Mesothelial cell of epicardium (in vitro differentiated cells): ENCODE measurements around the gene MAD1L1. TPM values are rescaled to one million over a fixed set of nuclear protein-coding genes. Genes with fewer than 3 reads are reported as not detected.

Experiments
- DNase-seq, 2 experiments: peaks; one replicate each; pipeline ENCODE4 v3.0.0; 2021; ENCODE audit warnings: low spot score in 2 of 2; ENCODE audit not compliant: unreplicated experiment in 2 of 2
- H3K27ac Mint-ChIP-seq: 2 replicates; pipeline ENCODE4 v1.8.0; 2021; ENCODE audit warnings: mixed read lengths
- H3K27me3 Mint-ChIP-seq: 2 replicates; pipeline ENCODE4 v1.8.0; 2021; ENCODE audit warnings: low read depth, mixed read lengths
- H3K36me3 Mint-ChIP-seq: 2 replicates; pipeline ENCODE4 v1.8.0; 2021; ENCODE audit warnings: mixed read lengths
- H3K4me1 Mint-ChIP-seq: 2 replicates; pipeline ENCODE4 v1.8.0; 2021; ENCODE audit warnings: mixed read lengths
- H3K4me3 Mint-ChIP-seq: 2 replicates; pipeline ENCODE4 v1.8.0; 2021; ENCODE audit warnings: mild to moderate bottlenecking, moderate library complexity, mixed read lengths
- H3K9me3 Mint-ChIP-seq: 2 replicates; pipeline ENCODE4 v1.8.0; 2021; ENCODE audit warnings: mixed read lengths
- total RNA-seq: library from RNA; stranded (reverse); gene quantifications from 3 replicates; pipeline ENCODE4 v1.2.1, GENCODE V29; 2021
- TF ChIP-seq, protein P1 (sequence below): fragments of 200-600 bp; sonication (generic); IDR thresholded peaks from one replicate; pipeline ENCODE4 v1.5.0; 2021; ENCODE audit warnings: antibody characterized with exemption; ENCODE audit not compliant: unreplicated experiment

MAD1L1 gene
- total RNA-seq, 1 donor from 2014 or later: 45.0 TPM

DNA sequence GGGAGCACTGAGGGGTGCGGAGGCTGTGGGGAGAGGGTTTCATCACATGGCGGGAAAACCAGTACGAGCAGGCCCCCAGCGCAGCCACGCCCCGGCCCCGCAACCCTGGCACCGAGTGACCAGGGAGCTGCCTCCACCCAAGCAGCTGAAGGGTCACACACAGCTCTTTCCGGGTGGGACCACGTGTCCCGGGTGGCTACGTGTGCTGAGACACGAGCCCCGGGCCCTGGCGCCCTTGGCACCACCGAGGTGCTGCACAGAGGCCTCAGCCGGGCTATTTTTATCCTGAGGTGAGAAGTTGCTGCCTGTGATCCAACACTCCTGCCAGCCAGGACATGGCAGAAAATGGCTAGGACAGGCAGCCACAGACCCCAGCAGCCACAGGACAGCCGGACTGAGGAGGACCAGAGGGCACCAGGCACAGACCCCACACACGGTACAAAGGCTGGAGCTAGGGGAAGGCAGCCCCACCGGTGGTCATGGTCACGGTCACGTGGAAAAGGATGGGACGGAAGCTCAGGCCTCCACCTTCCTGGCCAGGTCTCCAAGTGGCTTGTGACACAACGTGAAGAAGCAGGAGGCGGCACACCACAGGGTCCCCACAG is 223.7 kb downstream of the MAD1L1 start:
- H3K4me1 Mint-ChIP-seq: peaks cover 19% of the 10 kb centered on the region
- DNase-seq: peak in 1 of 2 experiments; percentile 9

DNA sequence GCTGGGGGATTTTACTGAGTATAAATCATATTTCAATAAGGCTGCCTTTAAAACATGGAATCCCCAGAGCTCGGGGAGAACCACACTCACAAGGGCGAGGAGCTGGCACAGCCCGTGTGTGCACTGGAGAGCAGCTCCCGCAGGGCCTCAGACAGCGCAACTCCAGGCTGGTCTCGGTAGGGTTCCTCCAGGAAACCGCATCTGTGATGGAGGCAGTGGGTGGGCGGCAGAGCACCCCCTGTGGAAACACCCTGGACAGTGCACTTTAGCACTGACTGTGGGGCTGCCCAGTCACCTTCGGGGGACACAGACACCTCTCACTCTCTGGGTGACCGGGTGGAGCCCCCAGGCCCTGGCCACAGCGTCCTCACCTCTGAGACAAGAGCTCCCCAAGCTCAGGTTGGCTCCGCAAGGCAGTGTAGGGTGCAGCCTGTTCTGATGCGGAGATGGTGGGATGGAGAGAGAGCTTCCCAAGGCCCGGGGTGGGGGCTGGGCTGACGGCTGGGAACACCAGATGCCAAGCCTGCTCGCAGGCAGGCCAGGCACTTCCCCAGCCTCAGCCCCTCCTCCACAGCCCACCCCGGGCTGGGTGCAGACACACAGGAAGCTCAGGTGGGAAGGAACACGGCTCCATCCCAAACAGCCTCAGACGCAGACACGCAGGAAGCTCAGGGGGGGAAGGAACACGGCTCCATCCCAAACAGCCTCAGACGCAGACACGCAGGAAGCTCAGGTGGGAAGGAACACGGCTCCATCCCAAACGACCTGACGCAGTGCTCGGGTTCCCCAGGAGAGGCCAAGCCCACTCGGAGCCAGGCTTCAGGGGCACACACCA is 224.4 kb downstream of the MAD1L1 start:
- TF ChIP-seq, protein P1, sequence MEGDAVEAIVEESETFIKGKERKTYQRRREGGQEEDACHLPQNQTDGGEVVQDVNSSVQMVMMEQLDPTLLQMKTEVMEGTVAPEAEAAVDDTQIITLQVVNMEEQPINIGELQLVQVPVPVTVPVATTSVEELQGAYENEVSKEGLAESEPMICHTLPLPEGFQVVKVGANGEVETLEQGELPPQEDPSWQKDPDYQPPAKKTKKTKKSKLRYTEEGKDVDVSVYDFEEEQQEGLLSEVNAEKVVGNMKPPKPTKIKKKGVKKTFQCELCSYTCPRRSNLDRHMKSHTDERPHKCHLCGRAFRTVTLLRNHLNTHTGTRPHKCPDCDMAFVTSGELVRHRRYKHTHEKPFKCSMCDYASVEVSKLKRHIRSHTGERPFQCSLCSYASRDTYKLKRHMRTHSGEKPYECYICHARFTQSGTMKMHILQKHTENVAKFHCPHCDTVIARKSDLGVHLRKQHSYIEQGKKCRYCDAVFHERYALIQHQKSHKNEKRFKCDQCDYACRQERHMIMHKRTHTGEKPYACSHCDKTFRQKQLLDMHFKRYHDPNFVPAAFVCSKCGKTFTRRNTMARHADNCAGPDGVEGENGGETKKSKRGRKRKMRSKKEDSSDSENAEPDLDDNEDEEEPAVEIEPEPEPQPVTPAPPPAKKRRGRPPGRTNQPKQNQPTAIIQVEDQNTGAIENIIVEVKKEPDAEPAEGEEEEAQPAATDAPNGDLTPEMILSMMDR: no peak
- peaks cover 18% of the 10 kb centered on the region for H3K4me1 Mint-ChIP-seq
- no peaks in the 10 kb centered on the region for H3K9me3 Mint-ChIP-seq
- no peaks in the 10 kb centered on the region for H3K27me3 Mint-ChIP-seq
- peak in 1 of 2 experiments; percentile 10 for DNase-seq
- H3K4me3 Mint-ChIP-seq: no peak overlapping the region
- H3K36me3 Mint-ChIP-seq: no peaks in the 10 kb centered on the region
- H3K27ac Mint-ChIP-seq: no peak overlapping the region

More for the DNA sequence above, 223.7 kb downstream of the MAD1L1 start:
- Mint-ChIP-seq H3K36me3 (no peaks in the 10 kb centered on the region), H3K4me3 (no peak overlapping the region), H3K27me3 (no peaks in the 10 kb centered on the region), H3K9me3 (no peaks in the 10 kb centered on the region), H3K27ac (no peak overlapping the region)
- TF ChIP-seq, protein P1: no peak

DNA sequence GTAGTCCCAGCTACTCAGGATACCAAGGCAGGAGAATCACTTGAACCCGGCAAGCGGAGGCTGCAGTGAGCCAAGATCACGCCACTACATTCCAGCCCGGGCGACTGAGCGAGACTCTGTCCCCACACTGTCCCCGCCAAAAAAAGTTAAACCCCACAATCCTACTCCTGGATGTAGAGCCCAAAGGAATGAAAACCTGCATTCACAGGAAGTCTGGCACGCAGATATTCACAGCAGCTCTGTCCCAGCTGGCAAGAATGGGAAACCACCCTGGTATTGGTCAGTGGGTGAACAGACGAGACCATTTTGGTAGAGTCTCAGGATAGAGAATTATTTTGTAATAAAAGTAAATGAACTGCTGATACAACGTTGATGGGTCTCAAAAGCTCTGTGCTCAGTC is 225.2 kb downstream of the MAD1L1 start:
- TF ChIP-seq, protein P1: no peak
- Mint-ChIP-seq H3K4me3 (no peak overlapping the region), H3K27ac (no peak overlapping the region), H3K4me1 (peaks cover 11% of the 10 kb centered on the region), H3K9me3 (no peaks in the 10 kb centered on the region), H3K36me3 (no peaks in the 10 kb centered on the region), H3K27me3 (no peaks in the 10 kb centered on the region)
- DNase-seq: no peak

DNA sequence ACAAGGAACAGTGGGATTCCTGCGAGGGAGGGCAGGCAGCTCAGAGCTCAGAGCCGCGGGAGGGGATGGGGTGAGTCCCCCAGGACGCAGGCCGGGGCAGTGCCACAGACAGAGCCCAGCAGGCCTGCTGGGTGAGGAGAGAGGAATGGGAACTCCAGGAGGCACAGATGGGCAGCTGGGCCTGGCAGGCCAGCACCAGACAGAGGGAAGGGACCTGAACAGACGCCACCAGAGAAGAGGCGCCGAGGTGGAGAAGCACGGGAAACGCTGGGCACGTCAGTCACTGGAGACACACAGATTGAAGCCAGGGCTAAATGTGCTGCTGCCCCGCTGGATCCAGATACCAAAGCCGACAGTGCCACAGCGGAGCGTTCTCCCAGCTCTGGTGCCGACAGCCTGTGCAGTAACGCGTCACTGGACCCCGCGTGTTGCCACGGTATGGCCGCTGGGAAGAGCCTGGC is 225.8 kb downstream of the MAD1L1 start:
- DNase-seq: peak; percentile 16
- Mint-ChIP-seq H3K4me3 (no peak overlapping the region), H3K4me1 (peaks cover 7% of the 10 kb centered on the region), H3K27me3 (no peaks in the 10 kb centered on the region), H3K27ac (no peak overlapping the region), H3K9me3 (no peaks in the 10 kb centered on the region), H3K36me3 (no peaks in the 10 kb centered on the region)
- TF ChIP-seq, protein P1: no peak

DNA sequence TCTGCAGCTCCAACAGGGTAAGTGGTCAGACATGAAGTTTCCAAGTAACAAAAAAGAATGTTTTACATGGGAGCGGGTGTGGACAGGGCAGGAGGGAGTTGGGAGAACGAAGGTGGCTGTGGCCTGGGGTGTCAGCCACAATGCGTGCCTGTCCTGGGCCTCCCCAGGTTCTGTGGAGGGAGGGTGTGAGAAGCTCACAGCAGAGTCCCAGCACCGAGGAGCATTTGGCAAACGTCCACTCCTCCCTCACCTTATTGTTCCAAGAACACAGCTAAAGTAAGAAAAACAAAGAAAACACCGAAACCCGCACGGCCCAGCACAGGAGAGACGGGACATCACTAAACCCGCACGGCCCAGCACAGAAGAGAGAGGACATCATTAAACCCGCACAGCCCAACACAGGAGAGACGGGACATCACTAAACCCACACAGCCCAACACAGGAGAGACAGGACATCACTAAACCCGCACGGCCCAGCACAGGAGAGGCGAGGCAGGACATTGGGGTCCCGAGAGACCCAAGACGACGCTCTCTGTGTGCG is 226.4 kb downstream of the MAD1L1 start:
- H3K9me3 Mint-ChIP-seq: no peaks in the 10 kb centered on the region
- H3K27ac Mint-ChIP-seq: peak overlapping the region; percentile 54
- no peaks in the 10 kb centered on the region for H3K27me3 Mint-ChIP-seq
- TF ChIP-seq, protein P1: no peak
- peak; percentile 13 to 28 for DNase-seq
- no peak overlapping the region for H3K4me3 Mint-ChIP-seq
- peaks cover 7% of the 10 kb centered on the region for H3K4me1 Mint-ChIP-seq
- H3K36me3 Mint-ChIP-seq: no peaks in the 10 kb centered on the region
